GM20000 (cell line): ENCODE data around the gene ROR1.

Experiments used
- DNase-seq: peaks from one replicate; pipeline ENCODE4 v3.0.0; 2012; ENCODE audit warnings: low spot score
- CTCF ChIP-seq: IDR thresholded peaks from 2 replicates; pipeline ENCODE4 v1.5.1; 2012; ENCODE audit warnings: mild to moderate bottlenecking, control low read depth; ENCODE audit errors: extremely low read depth, missing control alignments

The ROR1 gene

GRCh38 chr1:63732666-63733065 lies 41.2 kb upstream of the ROR1 start:
- no peak for DNase-seq

GRCh38 chr1:63738772-63739171 lies 35.0 kb upstream of the ROR1 start:
- no peak for TF ChIP-seq CTCF
- no peak for DNase-seq

More at GRCh38 chr1:63732666-63733065, 41.2 kb upstream of the ROR1 start:
- no peak for TF ChIP-seq CTCF

- no peak for DNase-seq
Measured at GRCh38 chr1:63739452-63739851, 34.4 kb upstream of the ROR1 start.

GRCh38 chr1:63740432-63740831 lies 33.4 kb upstream of the ROR1 start:
- TF ChIP-seq CTCF = no peak
- DNase-seq = no peak

More at GRCh38 chr1:63739452-63739851, 34.4 kb upstream of the ROR1 start:
- no peak for TF ChIP-seq CTCF

- DNase-seq = no peak
- TF ChIP-seq CTCF = no peak
Measured at GRCh38 chr1:63742526-63742925, 31.3 kb upstream of the ROR1 start.

GRCh38 chr1:63743781-63744180 lies 30.0 kb upstream of the ROR1 start:
- no peak for TF ChIP-seq CTCF
- DNase-seq = no peak

GRCh38 chr1:63746129-63746864 lies 27.5 kb upstream of the ROR1 start:
- DNase-seq = no peak
- TF ChIP-seq CTCF = no peak
